Measurements from ENCODE around the gene ITPA.

GRCh38 chr20:3160418-3160817 lies 48.9 kb upstream of the ITPA start:
- TF ChIP-seq, protein P1, sequence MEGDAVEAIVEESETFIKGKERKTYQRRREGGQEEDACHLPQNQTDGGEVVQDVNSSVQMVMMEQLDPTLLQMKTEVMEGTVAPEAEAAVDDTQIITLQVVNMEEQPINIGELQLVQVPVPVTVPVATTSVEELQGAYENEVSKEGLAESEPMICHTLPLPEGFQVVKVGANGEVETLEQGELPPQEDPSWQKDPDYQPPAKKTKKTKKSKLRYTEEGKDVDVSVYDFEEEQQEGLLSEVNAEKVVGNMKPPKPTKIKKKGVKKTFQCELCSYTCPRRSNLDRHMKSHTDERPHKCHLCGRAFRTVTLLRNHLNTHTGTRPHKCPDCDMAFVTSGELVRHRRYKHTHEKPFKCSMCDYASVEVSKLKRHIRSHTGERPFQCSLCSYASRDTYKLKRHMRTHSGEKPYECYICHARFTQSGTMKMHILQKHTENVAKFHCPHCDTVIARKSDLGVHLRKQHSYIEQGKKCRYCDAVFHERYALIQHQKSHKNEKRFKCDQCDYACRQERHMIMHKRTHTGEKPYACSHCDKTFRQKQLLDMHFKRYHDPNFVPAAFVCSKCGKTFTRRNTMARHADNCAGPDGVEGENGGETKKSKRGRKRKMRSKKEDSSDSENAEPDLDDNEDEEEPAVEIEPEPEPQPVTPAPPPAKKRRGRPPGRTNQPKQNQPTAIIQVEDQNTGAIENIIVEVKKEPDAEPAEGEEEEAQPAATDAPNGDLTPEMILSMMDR (IDR thresholded peaks at IDR 0.05): no peak
- TF ChIP-seq USF2 (CRISPR knock-in tag; IDR thresholded peaks at IDR 0.05) (no peak), NR1H2 (CRISPR knock-in tag; IDR thresholded peaks at IDR 0.05) (no peak), ZBTB43 (CRISPR knock-in tag; IDR thresholded peaks at IDR 0.05) (no peak), ESRRA (CRISPR knock-in tag; IDR thresholded peaks at IDR 0.05; ENCODE audit: borderline replicate concordance) (no peak), FOXP1 (CRISPR knock-in tag; IDR thresholded peaks at IDR 0.05; ENCODE audit: borderline replicate concordance) (no peak), ATF1 (CRISPR knock-in tag; IDR thresholded peaks at IDR 0.05) (no peak), SOX15 (CRISPR knock-in tag; IDR thresholded peaks at IDR 0.05) (no peak), NFYB (CRISPR knock-in tag; conservative IDR thresholded peaks at IDR 0.05; ENCODE audit: low read depth) (no peak), CBFB (CRISPR knock-in tag; IDR thresholded peaks at IDR 0.05; ENCODE audit: low read depth) (no peak)
- TF ChIP-seq, protein P2, sequence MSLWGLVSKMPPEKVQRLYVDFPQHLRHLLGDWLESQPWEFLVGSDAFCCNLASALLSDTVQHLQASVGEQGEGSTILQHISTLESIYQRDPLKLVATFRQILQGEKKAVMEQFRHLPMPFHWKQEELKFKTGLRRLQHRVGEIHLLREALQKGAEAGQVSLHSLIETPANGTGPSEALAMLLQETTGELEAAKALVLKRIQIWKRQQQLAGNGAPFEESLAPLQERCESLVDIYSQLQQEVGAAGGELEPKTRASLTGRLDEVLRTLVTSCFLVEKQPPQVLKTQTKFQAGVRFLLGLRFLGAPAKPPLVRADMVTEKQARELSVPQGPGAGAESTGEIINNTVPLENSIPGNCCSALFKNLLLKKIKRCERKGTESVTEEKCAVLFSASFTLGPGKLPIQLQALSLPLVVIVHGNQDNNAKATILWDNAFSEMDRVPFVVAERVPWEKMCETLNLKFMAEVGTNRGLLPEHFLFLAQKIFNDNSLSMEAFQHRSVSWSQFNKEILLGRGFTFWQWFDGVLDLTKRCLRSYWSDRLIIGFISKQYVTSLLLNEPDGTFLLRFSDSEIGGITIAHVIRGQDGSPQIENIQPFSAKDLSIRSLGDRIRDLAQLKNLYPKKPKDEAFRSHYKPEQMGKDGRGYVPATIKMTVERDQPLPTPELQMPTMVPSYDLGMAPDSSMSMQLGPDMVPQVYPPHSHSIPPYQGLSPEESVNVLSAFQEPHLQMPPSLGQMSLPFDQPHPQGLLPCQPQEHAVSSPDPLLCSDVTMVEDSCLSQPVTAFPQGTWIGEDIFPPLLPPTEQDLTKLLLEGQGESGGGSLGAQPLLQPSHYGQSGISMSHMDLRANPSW (CRISPR knock-in tag; conservative IDR thresholded peaks at IDR 0.05; ENCODE audit: low read depth): no peak
- TF ChIP-seq, protein P3, sequence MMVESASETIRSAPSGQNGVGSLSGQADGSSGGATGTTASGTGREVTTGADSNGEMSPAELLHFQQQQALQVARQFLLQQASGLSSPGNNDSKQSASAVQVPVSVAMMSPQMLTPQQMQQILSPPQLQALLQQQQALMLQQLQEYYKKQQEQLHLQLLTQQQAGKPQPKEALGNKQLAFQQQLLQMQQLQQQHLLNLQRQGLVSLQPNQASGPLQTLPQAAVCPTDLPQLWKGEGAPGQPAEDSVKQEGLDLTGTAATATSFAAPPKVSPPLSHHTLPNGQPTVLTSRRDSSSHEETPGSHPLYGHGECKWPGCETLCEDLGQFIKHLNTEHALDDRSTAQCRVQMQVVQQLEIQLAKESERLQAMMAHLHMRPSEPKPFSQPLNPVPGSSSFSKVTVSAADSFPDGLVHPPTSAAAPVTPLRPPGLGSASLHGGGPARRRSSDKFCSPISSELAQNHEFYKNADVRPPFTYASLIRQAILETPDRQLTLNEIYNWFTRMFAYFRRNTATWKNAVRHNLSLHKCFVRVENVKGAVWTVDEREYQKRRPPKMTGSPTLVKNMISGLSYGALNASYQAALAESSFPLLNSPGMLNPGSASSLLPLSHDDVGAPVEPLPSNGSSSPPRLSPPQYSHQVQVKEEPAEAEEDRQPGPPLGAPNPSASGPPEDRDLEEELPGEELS (CRISPR knock-in tag; IDR thresholded peaks at IDR 0.05): no peak
